Smooth muscle cell (in vitro differentiated cells): ENCODE results near the gene MUC2. TPM values are rescaled to one million over a fixed set of nuclear protein-coding genes. Genes with fewer than 3 reads are reported as not detected.

Experiments used
- DNase-seq: peaks from one replicate; lab custom pipeline; 2025; ENCODE audit not compliant: unreplicated experiment; lab: John Stamatoyannopoulos, UW
- H2AFZ ChIP-seq: fragments of 200-600 bp; sonication (generic); 2 replicates; pipeline ENCODE4 v1.6.0; 2016; ENCODE audit warnings: antibody characterized with exemption, low read depth, mild to moderate bottlenecking
- H3F3A ChIP-seq: fragments of 200-600 bp; sonication (generic); 2 replicates; pipeline ENCODE4 v1.6.0; 2017; ENCODE audit warnings: antibody characterized with exemption, low read depth
- H3K27ac ChIP-seq: fragments of 200-600 bp; sonication (generic); 2 replicates; pipeline ENCODE4 v1.5.1; 2016; ENCODE audit warnings: low read depth, mild to moderate bottlenecking
- H3K27me3 ChIP-seq: fragments of 200-600 bp; sonication (generic); 2 replicates; pipeline ENCODE4 v1.6.1; 2016; ENCODE audit warnings: low read depth, mild to moderate bottlenecking
- H3K36me3 ChIP-seq: fragments of 200-600 bp; sonication (generic); 2 replicates; pipeline ENCODE4 v1.5.1; 2016; ENCODE audit warnings: low read depth
- H3K4me1 ChIP-seq: fragments of 200-600 bp; sonication (generic); 2 replicates; pipeline ENCODE4 v1.5.1; 2016; ENCODE audit warnings: low read depth
- H3K4me2 ChIP-seq: fragments of 200-600 bp; sonication (generic); 2 replicates; pipeline ENCODE4 v1.6.0; 2016; ENCODE audit warnings: mild to moderate bottlenecking
- H3K4me3 ChIP-seq: fragments of 200-600 bp; sonication (generic); 2 replicates; pipeline ENCODE4 v1.5.1; 2016; ENCODE audit warnings: mild to moderate bottlenecking
- H3K79me2 ChIP-seq: fragments of 200-600 bp; sonication (generic); 2 replicates; pipeline ENCODE4 v1.6.0; 2016; ENCODE audit warnings: low read depth, mild to moderate bottlenecking
- H3K9ac ChIP-seq: fragments of 200-600 bp; sonication (generic); 2 replicates; pipeline ENCODE4 v1.6.0; 2016; ENCODE audit warnings: low read depth
- H3K9me3 ChIP-seq: fragments of 200-600 bp; sonication (generic); replicated peaks from 2 replicates; pipeline ENCODE4 v1.5.1; 2016; ENCODE audit warnings: low read depth
- H4K20me1 ChIP-seq: fragments of 200-600 bp; sonication (generic); 2 replicates; pipeline ENCODE4 v1.6.0; 2016; ENCODE audit warnings: low read depth
- WGBS: methylation state at CpG from one replicate; pipeline ENCODE4 v1.1.7; 2016; ENCODE audit warnings: low lambda C conversion rate; 5-methylcytosine and 5-hydroxymethylcytosine counted together
- polyA plus RNA-seq: library from polyadenylated mRNA; unstranded; fragments of >200 nt; fragmentation: Nextera tagmentation; extraction: Ambion mirVana; gene quantifications from 2 replicates; pipeline ENCODE4 v1.2.1, GENCODE V29; 2016
- total RNA-seq: library from RNA; depleted of rRNA; stranded (reverse); fragments of >200 nt; gene quantifications from 2 replicates; pipeline ENCODE4 v1.2.3, GENCODE V29; 2014
- TF ChIP-seq, protein P1 (sequence below): fragments of 200-600 bp; sonication (generic); IDR thresholded peaks from 2 replicates; pipeline ENCODE4 v1.5.1; 2017; ENCODE audit warnings: borderline replicate concordance, mild to moderate bottlenecking, antibody characterized with exemption; ENCODE audit not compliant: insufficient read depth, poor library complexity, severe bottlenecking

The MUC2 gene
- total and polyA plus RNA-seq, 2 experiments from 2014 or later: not detected

DNA sequence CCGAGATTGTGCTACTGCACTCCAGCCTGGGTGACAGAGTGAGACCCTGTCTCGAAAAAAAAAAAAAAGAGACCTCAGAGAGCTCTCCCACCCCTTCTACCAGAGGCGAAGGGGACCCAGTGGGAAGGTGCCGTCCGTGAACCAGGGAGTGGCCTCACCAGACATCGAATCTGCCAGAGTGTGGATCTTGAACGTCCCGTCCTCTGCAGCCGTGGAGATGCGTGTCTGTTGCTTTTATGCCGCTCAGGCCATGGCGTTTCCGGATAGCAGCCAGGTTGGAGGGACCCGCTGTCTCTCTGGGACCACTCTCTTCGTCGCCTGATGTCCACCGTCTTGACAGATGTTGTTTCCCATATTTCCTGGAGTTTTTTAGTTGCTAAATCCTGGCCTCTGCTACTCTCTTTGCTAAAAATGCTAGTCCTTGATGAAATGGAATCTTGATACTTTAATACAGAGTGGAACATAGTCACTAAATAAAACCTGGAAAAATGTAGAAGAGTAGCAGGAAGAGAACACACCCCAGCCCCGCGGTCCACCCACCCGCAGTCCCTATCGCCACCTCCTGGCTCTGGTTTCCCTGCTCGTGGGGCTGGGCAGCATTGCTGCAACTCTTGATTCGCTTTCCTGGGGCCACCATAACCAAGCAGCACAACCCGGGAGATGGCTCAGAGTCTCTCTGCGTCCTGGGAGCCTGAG is 26.2 kb upstream of the MUC2 start:
- Histone ChIP-seq H3K9ac (no peak overlapping the region), H3K27me3 (peaks cover 8% of the 10 kb centered on the region), H3K36me3 (no peaks in the 10 kb centered on the region), H3K27ac (no peak overlapping the region), H3K79me2 (no peaks in the 10 kb centered on the region), H4K20me1 (no peaks in the 10 kb centered on the region), H3K4me3 (no peak overlapping the region), H3K4me1 (no peaks in the 10 kb centered on the region), H3K4me2 (no peak overlapping the region), H2AFZ (no peak overlapping the region), H3K9me3 (no peaks in the 10 kb centered on the region), H3F3A (no peaks in the 10 kb centered on the region)
- WGBS: 84% methylated on average over 25 of the region's 25 CpGs
- TF ChIP-seq, protein P1, sequence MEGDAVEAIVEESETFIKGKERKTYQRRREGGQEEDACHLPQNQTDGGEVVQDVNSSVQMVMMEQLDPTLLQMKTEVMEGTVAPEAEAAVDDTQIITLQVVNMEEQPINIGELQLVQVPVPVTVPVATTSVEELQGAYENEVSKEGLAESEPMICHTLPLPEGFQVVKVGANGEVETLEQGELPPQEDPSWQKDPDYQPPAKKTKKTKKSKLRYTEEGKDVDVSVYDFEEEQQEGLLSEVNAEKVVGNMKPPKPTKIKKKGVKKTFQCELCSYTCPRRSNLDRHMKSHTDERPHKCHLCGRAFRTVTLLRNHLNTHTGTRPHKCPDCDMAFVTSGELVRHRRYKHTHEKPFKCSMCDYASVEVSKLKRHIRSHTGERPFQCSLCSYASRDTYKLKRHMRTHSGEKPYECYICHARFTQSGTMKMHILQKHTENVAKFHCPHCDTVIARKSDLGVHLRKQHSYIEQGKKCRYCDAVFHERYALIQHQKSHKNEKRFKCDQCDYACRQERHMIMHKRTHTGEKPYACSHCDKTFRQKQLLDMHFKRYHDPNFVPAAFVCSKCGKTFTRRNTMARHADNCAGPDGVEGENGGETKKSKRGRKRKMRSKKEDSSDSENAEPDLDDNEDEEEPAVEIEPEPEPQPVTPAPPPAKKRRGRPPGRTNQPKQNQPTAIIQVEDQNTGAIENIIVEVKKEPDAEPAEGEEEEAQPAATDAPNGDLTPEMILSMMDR: no peak
- DNase-seq: no peak

DNA sequence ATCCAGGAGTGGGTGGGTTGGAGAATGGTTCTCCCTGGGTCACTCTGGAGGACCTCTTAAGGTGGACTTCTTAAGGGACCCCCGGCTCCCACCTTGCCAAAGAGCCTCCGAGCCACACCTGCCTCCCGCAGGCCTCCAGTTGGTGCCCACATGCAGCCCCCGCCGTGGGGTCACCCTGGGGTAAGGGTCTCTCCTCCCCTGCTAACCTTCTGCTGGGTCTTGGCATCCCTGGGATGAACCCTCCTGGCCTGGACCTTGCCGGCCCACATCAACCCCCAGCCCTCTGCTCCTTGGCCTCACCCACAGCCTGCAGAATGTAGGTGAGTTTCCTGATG is 25.6 kb upstream of the MUC2 start:
- WGBS: 96% methylated on average over 6 of the region's 6 CpGs
- H4K20me1 ChIP-seq: no peaks in the 10 kb centered on the region
- H3K9ac ChIP-seq: no peak overlapping the region
- DNase-seq: no peak
- H3K79me2 ChIP-seq: no peaks in the 10 kb centered on the region
- H3K27me3 ChIP-seq: peaks cover 6% of the 10 kb centered on the region
- H3K4me2 ChIP-seq: no peak overlapping the region
- no peaks in the 10 kb centered on the region for H3K36me3 ChIP-seq
- H2AFZ ChIP-seq: no peak overlapping the region
- H3K9me3 ChIP-seq: no peaks in the 10 kb centered on the region
- H3F3A ChIP-seq: no peaks in the 10 kb centered on the region
- no peaks in the 10 kb centered on the region for H3K4me1 ChIP-seq
- TF ChIP-seq, protein P1: no peak
- H3K27ac ChIP-seq: no peak overlapping the region
- H3K4me3 ChIP-seq: no peak overlapping the region

DNA sequence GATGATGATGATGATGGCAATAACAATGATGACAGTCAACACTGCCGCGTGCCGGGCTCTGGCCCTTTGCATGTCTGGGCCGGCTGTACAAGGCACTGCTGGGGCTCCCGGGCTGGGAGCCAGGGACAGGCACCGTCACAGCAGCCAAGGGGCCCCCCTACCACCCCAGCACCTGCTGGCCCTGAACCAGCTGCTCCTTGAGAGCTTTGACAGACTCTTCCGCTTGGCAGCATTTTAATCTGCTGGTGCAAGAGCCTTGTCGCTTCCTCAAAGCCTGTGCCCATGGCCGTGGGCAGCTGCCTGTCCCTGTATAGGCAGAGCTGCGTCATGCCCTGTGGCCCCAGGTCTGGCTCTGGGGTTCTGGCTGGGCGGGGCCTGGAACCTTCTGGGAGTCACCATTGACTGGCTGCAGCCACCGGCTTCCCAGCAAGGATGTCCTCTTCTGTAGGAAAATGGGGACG is 25.2 kb upstream of the MUC2 start:
- H3K9ac ChIP-seq: no peak overlapping the region
- H3K4me1 ChIP-seq: no peaks in the 10 kb centered on the region
- WGBS: 92% methylated on average over 13 of the region's 13 CpGs
- no peaks in the 10 kb centered on the region for H3K36me3 ChIP-seq
- no peak overlapping the region for H3K27ac ChIP-seq
- no peak overlapping the region for H3K4me2 ChIP-seq
- no peak overlapping the region for H2AFZ ChIP-seq
- no peaks in the 10 kb centered on the region for H4K20me1 ChIP-seq
- DNase-seq: no peak
- H3F3A ChIP-seq: no peaks in the 10 kb centered on the region
- H3K27me3 ChIP-seq: peaks cover 5% of the 10 kb centered on the region
- no peaks in the 10 kb centered on the region for H3K9me3 ChIP-seq
- no peaks in the 10 kb centered on the region for H3K79me2 ChIP-seq
- TF ChIP-seq, protein P1: no peak
- no peak overlapping the region for H3K4me3 ChIP-seq

DNA sequence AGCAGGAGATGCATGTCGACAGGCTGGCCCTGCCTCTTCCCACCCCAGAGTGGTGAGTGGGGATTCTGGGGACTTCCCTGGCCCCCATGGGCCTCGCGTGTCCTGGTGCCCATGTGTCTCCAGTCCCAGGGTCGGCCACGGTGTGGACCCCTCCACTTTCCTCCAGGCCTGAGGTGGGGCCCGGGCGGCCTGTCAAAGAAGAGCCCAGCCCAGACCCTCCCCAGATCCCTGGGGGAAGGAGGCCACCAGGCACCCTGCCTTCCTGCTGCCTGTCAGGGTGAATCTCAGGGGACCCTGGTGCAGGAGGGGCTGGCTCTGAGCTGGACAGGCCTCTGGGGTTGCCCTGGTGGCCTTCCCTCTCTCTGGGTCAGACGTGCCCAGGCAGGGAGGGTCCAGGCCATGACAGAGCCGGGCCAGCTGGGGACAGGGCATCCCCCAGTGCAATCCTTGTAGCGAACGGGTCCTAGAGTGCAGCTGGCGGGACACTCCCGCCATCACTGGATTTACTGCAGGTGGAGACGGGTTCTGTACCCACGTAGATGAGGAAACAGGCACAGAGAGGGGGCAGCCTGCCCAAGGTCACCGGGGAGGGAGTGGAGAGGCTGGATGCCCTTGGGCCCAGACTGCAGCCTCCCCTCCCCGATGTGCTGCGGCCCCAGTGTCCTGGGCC is 24.6 kb upstream of the MUC2 start:
- 93% methylated on average over 18 of the region's 18 CpGs for WGBS
- Histone ChIP-seq H3K79me2 (no peaks in the 10 kb centered on the region), H3K4me1 (no peaks in the 10 kb centered on the region), H3K4me3 (no peak overlapping the region), H3F3A (no peaks in the 10 kb centered on the region), H3K9ac (no peak overlapping the region), H3K27me3 (peaks cover 5% of the 10 kb centered on the region), H3K36me3 (no peaks in the 10 kb centered on the region), H4K20me1 (no peaks in the 10 kb centered on the region), H3K9me3 (no peaks in the 10 kb centered on the region), H3K27ac (no peak overlapping the region), H2AFZ (no peak overlapping the region), H3K4me2 (no peak overlapping the region)
- no peak for DNase-seq
- TF ChIP-seq, protein P1: no peak
